Lower leg skin (tissue), 4 donors: ENCODE data around the gene ACTG1. TPM values are rescaled to one million over a fixed set of nuclear protein-coding genes. Genes with fewer than 3 reads are reported as not detected.

Experiments used
- DNase-seq, 2 donors: peaks; one replicate each; pipeline ENCODE4 v3.0.0-alpha.2; 2019; ENCODE audit warnings: low spot score in 2 of 2
- H3K4me3 ChIP-seq: fragments of 200-600 bp; sonication (generic); 2 replicates; pipeline ENCODE4 v1.5.1; 2017; ENCODE audit warnings: mild to moderate bottlenecking, low read depth; ENCODE audit not compliant: poor library complexity, severe bottlenecking
- POLR2A ChIP-seq, 2 donors: fragments of 450-650 bp; IDR thresholded peaks; one replicate each; pipeline ENCODE4 v1.6.1; 2016 to 2017; ENCODE audit warnings: antibody characterized with exemption in 2 of 2, mild to moderate bottlenecking in 1 of 2, moderate library complexity in 1 of 2
- WGBS, 2 donors: methylation state at CpG; one replicate each; pipeline ENCODE4 v1.1.5; 2018; 5-methylcytosine and 5-hydroxymethylcytosine counted together
- intact Hi-C: fragments of 100-400 bp; cut with DNase I; formaldehyde crosslinking; loops from one replicate; pipeline ENCODE4 v1.15.0; 2023; ENCODE audit warnings: low total_unique reads
- total RNA-seq, 4 donors: library from RNA; depleted of rRNA; stranded (reverse); fragments of >200 nt; gene quantifications; one replicate each; pipeline ENCODE4 v1.1.0, GENCODE V29; 2016
- TF ChIP-seq, protein P1 (sequence below), 3 donors: fragments of 450-650 bp; IDR thresholded peaks; one replicate each; pipeline ENCODE4 v1.5.1; 2016; ENCODE audit warnings: antibody characterized with exemption in 3 of 3, mild to moderate bottlenecking in 3 of 3, moderate library complexity in 2 of 3

ACTG1 gene
- total RNA-seq, 4 donors from 2014 or later, result 3,349 to 4,521 (median 4,085) TPM

DNA sequence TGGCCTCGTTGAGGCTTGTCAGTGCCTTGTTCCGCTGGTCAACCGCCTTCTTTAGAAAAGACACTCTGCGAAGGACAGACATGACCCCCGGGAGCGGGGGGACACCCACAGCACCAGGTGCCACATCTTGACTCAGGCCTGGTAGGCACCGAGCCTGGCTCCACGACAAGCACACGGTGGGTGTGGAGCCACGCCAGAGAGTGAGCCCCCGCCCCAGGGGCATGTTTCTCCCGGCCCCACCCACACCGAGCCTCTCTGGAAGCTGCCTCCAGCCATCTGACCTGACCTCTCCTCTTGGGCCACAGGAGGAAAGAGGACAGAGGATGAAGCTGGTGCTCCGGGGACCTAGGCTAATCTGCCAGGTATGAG is 35.0 kb upstream of the ACTG1 start:
- 70 to 73% methylated on average over 2 to 10 of the region's 14 CpGs for WGBS, 2 donors
- TF ChIP-seq, protein P1, sequence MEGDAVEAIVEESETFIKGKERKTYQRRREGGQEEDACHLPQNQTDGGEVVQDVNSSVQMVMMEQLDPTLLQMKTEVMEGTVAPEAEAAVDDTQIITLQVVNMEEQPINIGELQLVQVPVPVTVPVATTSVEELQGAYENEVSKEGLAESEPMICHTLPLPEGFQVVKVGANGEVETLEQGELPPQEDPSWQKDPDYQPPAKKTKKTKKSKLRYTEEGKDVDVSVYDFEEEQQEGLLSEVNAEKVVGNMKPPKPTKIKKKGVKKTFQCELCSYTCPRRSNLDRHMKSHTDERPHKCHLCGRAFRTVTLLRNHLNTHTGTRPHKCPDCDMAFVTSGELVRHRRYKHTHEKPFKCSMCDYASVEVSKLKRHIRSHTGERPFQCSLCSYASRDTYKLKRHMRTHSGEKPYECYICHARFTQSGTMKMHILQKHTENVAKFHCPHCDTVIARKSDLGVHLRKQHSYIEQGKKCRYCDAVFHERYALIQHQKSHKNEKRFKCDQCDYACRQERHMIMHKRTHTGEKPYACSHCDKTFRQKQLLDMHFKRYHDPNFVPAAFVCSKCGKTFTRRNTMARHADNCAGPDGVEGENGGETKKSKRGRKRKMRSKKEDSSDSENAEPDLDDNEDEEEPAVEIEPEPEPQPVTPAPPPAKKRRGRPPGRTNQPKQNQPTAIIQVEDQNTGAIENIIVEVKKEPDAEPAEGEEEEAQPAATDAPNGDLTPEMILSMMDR (IDR thresholded peaks at IDR 0.05), result no peak
- no peak for TF ChIP-seq POLR2A (IDR thresholded peaks at IDR 0.05)
- H3K4me3 ChIP-seq, result no peak overlapping the region
- intact Hi-C loops, result no loop called here
- DNase-seq, result no peak

DNA sequence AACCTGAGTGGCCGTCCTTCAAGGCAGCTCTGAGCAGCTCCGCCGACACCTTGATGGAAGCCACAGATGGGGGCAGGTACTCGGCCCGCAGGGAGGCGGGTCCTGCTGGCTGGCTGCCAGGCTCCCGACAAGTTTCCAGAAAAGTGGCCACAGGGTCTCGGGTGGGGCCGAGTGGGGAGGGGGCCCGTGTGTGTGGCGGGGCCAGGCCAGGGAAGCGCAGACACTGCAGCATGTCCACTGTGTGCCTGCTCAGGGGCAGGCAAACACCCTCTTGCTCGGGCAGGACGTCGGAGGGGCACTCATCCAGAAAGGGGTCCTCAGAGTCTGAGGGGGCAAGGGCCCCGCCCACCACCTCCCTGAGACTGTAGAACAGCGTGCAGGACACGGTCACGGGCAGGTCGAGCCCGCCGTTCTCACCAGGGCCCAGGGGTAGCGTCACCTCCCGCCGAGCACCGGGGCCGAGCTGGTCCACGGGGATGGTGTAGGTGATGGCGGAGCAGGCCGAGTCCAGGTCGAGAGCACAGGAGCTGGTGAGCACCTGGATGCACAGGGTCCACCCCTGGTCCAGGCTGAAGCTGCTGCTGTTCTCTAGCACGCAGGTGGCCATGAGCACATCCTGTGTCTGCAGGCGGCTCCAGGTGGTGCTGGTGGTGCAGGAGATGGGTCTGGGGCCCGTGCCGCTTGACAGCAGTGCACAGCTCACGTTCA is 34.5 kb upstream of the ACTG1 start:
- intact Hi-C loops, result no loop called here
- TF ChIP-seq, protein P1 (IDR thresholded peaks at IDR 0.05), result no peak
- DNase-seq, result no peak
- no peak overlapping the region for H3K4me3 ChIP-seq
- 80 to 81% methylated on average over 27 to 33 of the region's 36 CpGs for WGBS, 2 donors

DNA sequence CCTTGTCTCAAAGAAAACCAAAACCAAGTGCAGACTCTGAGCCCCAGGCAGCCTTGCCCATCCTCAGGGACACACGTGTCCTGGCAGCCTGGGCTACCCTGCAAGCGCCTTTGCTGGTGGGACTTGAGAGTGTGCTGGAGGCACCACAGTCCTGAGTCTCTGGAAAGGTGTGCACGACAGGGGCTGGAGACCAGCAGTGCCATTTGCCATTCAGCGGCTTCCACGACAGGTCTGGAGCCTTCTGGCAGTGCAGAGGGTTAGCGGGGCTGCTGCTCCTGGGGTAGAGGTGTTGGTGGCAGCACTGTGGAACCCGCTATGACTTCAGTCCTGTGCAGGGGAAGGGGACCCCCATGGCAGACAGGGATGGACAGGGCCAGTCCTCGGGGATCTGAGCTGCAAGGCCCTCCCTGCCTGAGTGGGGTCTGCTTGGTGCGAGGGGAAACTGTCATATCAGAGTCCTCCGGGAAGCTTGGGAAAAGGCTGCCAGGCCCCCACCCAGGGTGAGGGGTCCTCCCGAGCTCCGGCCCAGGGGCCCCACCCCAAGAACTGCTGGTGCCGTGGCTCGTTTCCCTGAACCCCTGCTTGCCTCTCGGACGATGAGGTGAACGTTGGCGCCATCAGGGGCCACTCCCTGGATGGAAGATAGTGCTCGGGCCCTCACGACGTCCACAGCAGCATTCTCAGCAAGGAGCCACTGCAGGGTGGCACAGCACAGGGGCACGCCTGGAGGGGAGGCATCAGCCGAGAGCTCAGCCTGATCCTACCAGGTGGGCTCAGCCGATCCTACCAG is 32.8 kb upstream of the ACTG1 start:
- no peak for DNase-seq
- intact Hi-C loops, result no loop called here
- no peak overlapping the region for H3K4me3 ChIP-seq
- TF ChIP-seq POLR2A (IDR thresholded peaks at IDR 0.05), result no peak
- TF ChIP-seq, protein P1 (IDR thresholded peaks at IDR 0.05), result no peak
- WGBS, 2 donors, result 83 to 90% methylated on average over 13 to 17 of the region's 24 CpGs

DNA sequence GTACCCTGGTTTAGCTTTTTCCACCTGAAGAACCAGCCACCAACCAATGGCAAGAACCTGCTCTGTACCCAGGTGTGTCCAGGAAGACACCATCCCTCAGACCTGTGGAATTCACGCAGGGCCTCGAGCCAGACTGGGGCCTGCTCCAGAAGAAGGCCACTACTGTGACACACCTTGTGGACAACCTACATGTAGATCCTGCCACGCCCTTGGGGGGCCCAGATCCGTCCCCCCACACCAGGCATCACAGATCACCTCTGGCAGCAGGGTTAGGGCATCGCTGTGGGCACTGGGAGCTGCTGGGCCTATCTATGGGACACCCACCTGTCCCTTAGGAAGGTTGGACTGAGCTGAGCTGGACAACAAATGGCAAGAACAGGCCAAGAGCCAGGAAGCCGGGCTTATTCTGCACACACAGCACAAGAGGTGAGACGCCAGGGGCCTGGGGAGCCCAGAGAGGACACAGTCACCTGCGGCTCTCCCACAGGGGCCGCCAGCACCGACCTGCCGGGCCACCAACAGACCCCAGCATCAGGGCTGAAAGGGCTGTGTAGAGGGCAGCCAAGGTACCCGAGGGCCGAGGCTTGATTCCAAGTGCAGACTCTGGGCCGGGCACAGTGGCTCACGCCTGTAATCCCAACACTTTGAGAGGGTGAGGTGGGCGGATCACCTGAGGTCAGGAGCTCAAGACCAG is 31.8 kb upstream of the ACTG1 start:
- 91 to 92% methylated on average over 8 to 15 of the region's 16 CpGs for WGBS, 2 donors
- DNase-seq, result no peak
- H3K4me3 ChIP-seq, result no peak overlapping the region
- intact Hi-C loops, result no loop called here
- no peak for TF ChIP-seq POLR2A (IDR thresholded peaks at IDR 0.05)
- TF ChIP-seq, protein P1 (IDR thresholded peaks at IDR 0.05), result no peak

DNA sequence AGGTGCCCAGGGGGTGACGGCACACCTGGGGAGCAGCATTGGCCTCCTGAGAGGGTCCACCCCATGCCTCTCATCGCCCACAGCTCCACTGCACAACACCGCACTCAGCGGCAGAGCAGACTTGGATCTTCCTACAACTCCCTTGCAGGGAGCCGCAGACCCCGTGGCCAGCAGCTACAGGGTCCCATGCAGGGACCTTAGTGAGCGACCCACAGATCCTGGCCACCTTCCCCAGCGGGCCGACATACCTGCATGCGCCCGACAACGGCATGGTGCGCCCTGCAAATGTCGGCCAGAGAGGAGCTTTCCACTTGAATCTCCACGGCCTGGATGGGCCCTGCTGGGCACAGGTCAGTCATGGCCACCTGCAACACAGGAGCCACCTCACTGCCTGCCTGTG is 31.2 kb upstream of the ACTG1 start:
- intact Hi-C loops, result no loop called here
- 94 to 96% methylated on average over 10 to 14 of the region's 15 CpGs for WGBS, 2 donors
- TF ChIP-seq POLR2A (IDR thresholded peaks at IDR 0.05), result no peak
- TF ChIP-seq, protein P1 (IDR thresholded peaks at IDR 0.05), result no peak

More for the DNA sequence above, 31.2 kb upstream of the ACTG1 start:
- H3K4me3 ChIP-seq, result no peak overlapping the region
- DNase-seq, result no peak
